HepG2 (cell line): Measurements from ENCODE around the gene SUN1.

Experiments used
- CAMTA2 ChIP-seq: sonication (generic); formaldehyde crosslinking; IDR thresholded peaks from 2 replicates; pipeline ENCODE4 v1.4.0; 2020; ENCODE audit warnings: mild to moderate bottlenecking, missing genetic modification reagents, borderline replicate concordance
- CTCF ChIP-seq: sonication (generic); formaldehyde crosslinking; IDR thresholded peaks from 2 replicates; pipeline ENCODE4 v1.5.0; 2020; ENCODE audit warnings: mild to moderate bottlenecking, missing genetic modification reagents, moderate library complexity
- DPF2 ChIP-seq: sonication (generic); formaldehyde crosslinking; IDR thresholded peaks from 2 replicates; pipeline ENCODE4 v1.4.0; 2020; ENCODE audit warnings: mild to moderate bottlenecking, low read depth, missing genetic modification reagents, borderline replicate concordance
- EP300 ChIP-seq, 3 experiments: sonication (generic) in 1 of 3; formaldehyde crosslinking in 1 of 3; IDR thresholded peaks; 2 replicates each; pipeline versions ENCODE4 v1.5.1 to v1.6.1; 2011 to 2020; ENCODE audit warnings: low read depth in 2 of 3, low read length in 2 of 3, borderline replicate concordance in 1 of 3, improper control_type of control experiment in 1 of 3, mild to moderate bottlenecking in 1 of 3, missing genetic modification reagents in 1 of 3, moderate library complexity in 1 of 3
- GABPA ChIP-seq, 2 experiments: IDR thresholded peaks; 2 replicates each; pipeline ENCODE4 v1.6.1; 2011 to 2016; ENCODE audit warnings: low read depth in 2 of 2, low read length in 1 of 2, missing biosample characterization in 1 of 2, missing genetic modification characterization in 1 of 2
- NFATC3 ChIP-seq: sonication (generic); formaldehyde crosslinking; IDR thresholded peaks from 2 replicates; pipeline ENCODE4 v1.5.1; 2020; ENCODE audit warnings: mild to moderate bottlenecking, missing genetic modification reagents
- NFRKB ChIP-seq: fragments of 450-650 bp; IDR thresholded peaks from 2 replicates; pipeline ENCODE4 v1.6.1; 2017
- TCF7 ChIP-seq: sonication (generic); IDR thresholded peaks from 2 replicates; pipeline ENCODE4 v1.6.1; 2016; ENCODE audit warnings: antibody characterized with exemption, low read depth
- ZNF256 ChIP-seq: sonication (generic); formaldehyde crosslinking; conservative IDR thresholded peaks from 2 replicates; pipeline ENCODE4 v1.4.0; 2020; ENCODE audit warnings: missing genetic modification reagents
- ZNF577 ChIP-seq: sonication (generic); formaldehyde crosslinking; IDR thresholded peaks from 2 replicates; pipeline ENCODE4 v1.4.0; 2020; ENCODE audit warnings: mild to moderate bottlenecking, low read depth, missing genetic modification reagents, borderline replicate concordance

GRCh38 chr7:922334-923107 is 90.2 kb downstream of the SUN1 start:
- TF ChIP-seq CAMTA2 (CRISPR knock-in tag) (no peak), GABPA (IDR thresholded peaks at IDR 0.05; ENCODE audit: low read depth, low read length) (no peak), GABPA (CRISPR knock-in tag; IDR thresholded peaks at IDR 0.05; ENCODE audit: low read depth) (no peak), NFRKB (no peak), CTCF (no peak), EP300 (IDR thresholded peaks at IDR 0.05; ENCODE audit: low read depth in 2 of 2, low read length in 2 of 2) (no peak), EP300 (CRISPR knock-in tag; IDR thresholded peaks at IDR 0.05; ENCODE audit: borderline replicate concordance) (no peak), TCF7 (no peak), DPF2 (CRISPR knock-in tag) (no peak), NFATC3 (CRISPR knock-in tag) (no peak), ZNF577 (no peak), ZNF256 (no peak)
